M059J (cell line): ENCODE data around the gene VRTN. TPM values are rescaled to one million over a fixed set of nuclear protein-coding genes. Genes with fewer than 3 reads are reported as not detected.
"Not testable (repeated sequence)": the region's sequence is repeated elsewhere in the genome, so short reads cannot be mapped to it uniquely, and the experiment has no call there.

Source experiments
- DNase-seq: peaks from one replicate; pipeline ENCODE4 v3.0.0-alpha.2; 2012; ENCODE audit warnings: low read depth
- total RNA-seq: library from RNA; depleted of rRNA; stranded (reverse); fragments of >200 nt; shearing (Covaris generic); gene quantifications from 2 replicates; pipeline ENCODE4 v1.2.3, GENCODE V29; 2014; rRNA removed

VRTN gene
- not detected in 2 replicates for total RNA-seq

- no peak for DNase-seq
Measured at GRCh38 chr14:74348241-74348734, at the start of gene VRTN. Gene VRTN, plus strand, starts transcription at chr14:74348471. Its CDS starts 8,313 bp downstream, at chr14:74356784.

- DNase-seq, result peak; percentile 45
Measured at GRCh38 chr14:74299061-74299545, 49.2 kb upstream of the VRTN start.

GRCh38 chr14:74301594-74302151, 46.6 kb upstream of the VRTN start:
- no peak for DNase-seq

GRCh38 chr14:74302152-74302628, 46.1 kb upstream of the VRTN start:
- DNase-seq, result peak; percentile 46

GRCh38 chr14:74302634-74303569, 45.4 kb upstream of the VRTN start, which contains the start of gene ABCD4:
Gene ABCD4, minus strand, starts transcription at chr14:74302934. Its CDS starts 22 bp downstream, at chr14:74302912.
- peak; percentile 93 for DNase-seq

- peak; percentile 5 for DNase-seq
Measured at GRCh38 chr14:74308695-74309094, 39.6 kb upstream of the VRTN start.

GRCh38 chr14:74309125-74310022, 38.9 kb upstream of the VRTN start:
- DNase-seq, result no peak

GRCh38 chr14:74312161-74312560, 36.1 kb upstream of the VRTN start:
- no peak for DNase-seq

- no peak for DNase-seq
Measured at GRCh38 chr14:74313601-74314000, 34.7 kb upstream of the VRTN start.

- DNase-seq, result no peak
Measured at GRCh38 chr14:74314576-74314975, 33.7 kb upstream of the VRTN start.

GRCh38 chr14:74324931-74325361, 23.3 kb upstream of the VRTN start:
- peak; percentile 36 for DNase-seq

GRCh38 chr14:74325446-74325845, 22.8 kb upstream of the VRTN start:
- DNase-seq, result no peak

- no peak for DNase-seq
Measured at GRCh38 chr14:74326369-74327152, 21.7 kb upstream of the VRTN start.

GRCh38 chr14:74329950-74330552, 18.2 kb upstream of the VRTN start:
- DNase-seq, result not testable (repeated sequence)

- peak; percentile 76 for DNase-seq
Measured at GRCh38 chr14:74333909-74334308, 14.4 kb upstream of the VRTN start.

- DNase-seq, result peak; percentile 5
Measured at GRCh38 chr14:74346341-74346740, 1.9 kb upstream of the VRTN start.

- DNase-seq, result peak; percentile 39
Measured at GRCh38 chr14:74347097-74347794, 1.0 kb upstream of the VRTN start.

- DNase-seq, result no peak
Measured at GRCh38 chr14:74347795-74348100, 523 bp upstream of the VRTN start.

- DNase-seq, result no peak
Measured at GRCh38 chr14:74348735-74349463, 628 bp downstream of the VRTN start.
